T-helper 1 cell treated with Interleukin-12 subunit alpha and Interleukin-12 subunit beta and Interleukin-4 antibody, amounts not matched to agents 30 μg/mL and 1 μg/mL, for 36 hours (primary cell): ENCODE data around the gene SH2D3A.

Experiments
- H3K27ac Mint-ChIP-seq: one replicate; pipeline ENCODE4 v1.8.0; 2021; ENCODE audit warnings: mild to moderate bottlenecking, mixed read lengths
- H3K27me3 Mint-ChIP-seq: one replicate; pipeline ENCODE4 v1.8.0; 2021; ENCODE audit warnings: low read depth, mixed read lengths
- H3K36me3 Mint-ChIP-seq: one replicate; pipeline ENCODE4 v1.8.0; 2021; ENCODE audit warnings: low read depth, mixed read lengths
- H3K4me1 Mint-ChIP-seq: one replicate; pipeline ENCODE4 v1.8.0; 2021; ENCODE audit warnings: low read depth, mixed read lengths
- H3K4me3 Mint-ChIP-seq: one replicate; pipeline ENCODE4 v1.8.0; 2021; ENCODE audit warnings: mild to moderate bottlenecking, moderate library complexity, mixed read lengths
- H3K9me3 Mint-ChIP-seq: one replicate; pipeline ENCODE4 v1.8.0; 2021; ENCODE audit warnings: mixed read lengths

SH2D3A gene

DNA sequence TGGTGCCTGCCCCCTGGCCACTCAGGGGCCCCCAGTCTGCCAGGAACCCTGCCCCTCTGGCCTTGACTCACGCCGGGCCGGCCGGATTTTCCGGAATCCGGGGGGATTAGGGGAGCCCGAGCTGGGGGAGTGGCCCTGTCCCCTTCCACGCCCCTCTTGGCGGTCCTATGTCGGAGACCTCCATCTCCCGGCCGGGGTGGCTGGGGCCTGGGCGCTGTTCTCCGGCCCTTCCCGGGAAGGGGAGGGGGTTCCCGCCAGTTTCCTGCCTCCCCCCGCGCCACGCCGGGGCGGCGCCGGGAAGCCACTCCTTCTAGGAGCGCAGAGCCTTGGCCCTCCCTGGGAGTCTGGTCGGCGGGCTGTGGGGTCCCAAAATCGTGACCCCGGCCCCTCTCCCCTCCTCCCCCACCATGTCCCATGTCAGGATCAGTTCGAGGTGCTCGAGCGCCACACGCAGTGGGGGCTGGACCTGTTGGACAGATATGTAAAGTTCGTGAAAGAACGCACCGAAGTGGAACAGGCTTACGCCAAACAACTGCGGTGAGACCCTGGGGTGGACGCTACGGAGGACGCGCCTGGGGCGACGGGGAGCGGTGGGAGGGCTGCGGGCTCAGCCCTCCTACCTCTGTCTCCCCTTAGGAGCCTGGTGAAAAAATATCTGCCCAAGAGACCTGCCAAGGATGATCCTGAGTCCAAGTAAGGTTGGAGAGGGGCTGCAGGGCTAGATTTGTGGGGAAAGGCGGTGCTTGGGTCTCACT lies 26.5 kb downstream of the SH2D3A start:
- peaks cover 25% of the 10 kb centered on the region for H3K36me3 Mint-ChIP-seq
- peak overlapping the region; percentile 84 for H3K4me3 Mint-ChIP-seq
- H3K9me3 Mint-ChIP-seq = no peaks in the 10 kb centered on the region
- H3K4me1 Mint-ChIP-seq = peaks cover 42% of the 10 kb centered on the region
- peak overlapping the region; percentile 55 for H3K27ac Mint-ChIP-seq
- H3K27me3 Mint-ChIP-seq = no peaks in the 10 kb centered on the region

DNA sequence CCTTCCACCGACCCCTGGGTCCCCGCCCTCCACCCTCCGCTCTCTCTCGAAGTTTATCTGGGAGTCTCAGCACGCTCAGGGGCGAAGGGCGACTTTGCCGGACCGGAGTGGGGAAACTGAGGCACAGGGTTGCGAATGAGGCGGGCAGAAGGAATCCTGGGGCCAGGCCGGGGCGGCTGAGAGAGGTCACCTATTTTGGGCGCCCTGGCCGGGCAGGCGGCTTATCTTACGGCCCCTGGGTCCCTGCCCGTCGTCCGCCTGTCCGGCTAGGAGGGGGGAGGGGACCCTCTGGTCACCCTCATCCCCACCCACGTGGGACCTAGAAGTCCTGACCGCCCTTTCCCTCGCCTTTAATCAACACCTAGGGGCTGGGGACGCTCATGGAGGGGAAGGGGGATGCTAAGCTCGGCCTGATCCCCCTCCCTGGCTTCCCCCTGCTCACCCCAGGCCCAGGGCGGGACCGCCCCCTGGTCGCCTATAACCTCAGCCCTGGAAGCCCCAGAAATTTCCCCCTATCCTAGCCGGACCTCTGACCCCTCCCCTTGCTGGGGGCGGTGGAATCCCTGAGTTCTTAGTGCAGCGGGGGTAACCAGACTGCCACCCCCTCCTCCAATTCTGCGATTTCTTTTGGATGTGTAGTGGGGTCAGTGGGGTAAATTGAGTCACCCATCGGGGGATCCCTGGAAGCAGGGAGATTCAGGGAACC lies 27.2 kb downstream of the SH2D3A start:
- H3K27ac Mint-ChIP-seq = peak overlapping the region; percentile 71
- no peaks in the 10 kb centered on the region for H3K9me3 Mint-ChIP-seq
- H3K36me3 Mint-ChIP-seq = peaks cover 20% of the 10 kb centered on the region
- H3K27me3 Mint-ChIP-seq = no peaks in the 10 kb centered on the region
- peak overlapping the region; percentile 84 for H3K4me3 Mint-ChIP-seq
- H3K4me1 Mint-ChIP-seq = peaks cover 43% of the 10 kb centered on the region

DNA sequence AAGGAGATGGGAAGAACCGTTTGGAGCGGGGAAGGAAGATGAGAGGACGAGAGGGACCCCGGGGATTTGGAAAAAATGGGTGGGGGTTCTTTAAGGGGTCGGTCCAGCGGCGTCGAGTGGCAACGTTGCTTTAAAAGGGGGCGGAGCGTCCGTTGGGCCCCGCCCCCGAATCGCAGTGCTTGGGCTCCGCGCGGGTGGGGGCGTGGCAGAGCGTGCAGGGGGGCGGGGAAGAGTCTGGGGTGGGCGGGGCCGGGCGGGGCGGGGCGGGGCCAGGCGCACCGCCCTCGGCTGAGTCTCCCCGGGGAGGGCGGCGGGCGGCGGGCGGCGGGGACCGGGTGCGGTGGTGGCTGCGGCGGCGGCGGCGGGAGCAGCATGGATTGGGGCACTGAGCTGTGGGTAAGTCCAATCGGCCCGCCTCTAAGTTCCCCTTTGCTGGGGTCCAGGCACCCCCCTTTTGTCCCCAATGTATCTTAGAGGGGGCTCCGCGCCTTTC lies 27.8 kb downstream of the SH2D3A start, which contains the start of gene TRIP10:
TSS of gene TRIP10 (plus strand) at position 291 of the 493 bp plus-strand sequence. CDS start at position 373, 82 bp downstream.
- Mint-ChIP-seq H3K9me3 (no peaks in the 10 kb centered on the region), H3K4me1 (peaks cover 43% of the 10 kb centered on the region), H3K27ac (peak within 1 kb of the TSS; percentile 100), H3K36me3 (peaks cover 20% of the 10 kb centered on the region), H3K4me3 (peak within 1 kb of the TSS; percentile 97), H3K27me3 (no peaks in the 10 kb centered on the region)

DNA sequence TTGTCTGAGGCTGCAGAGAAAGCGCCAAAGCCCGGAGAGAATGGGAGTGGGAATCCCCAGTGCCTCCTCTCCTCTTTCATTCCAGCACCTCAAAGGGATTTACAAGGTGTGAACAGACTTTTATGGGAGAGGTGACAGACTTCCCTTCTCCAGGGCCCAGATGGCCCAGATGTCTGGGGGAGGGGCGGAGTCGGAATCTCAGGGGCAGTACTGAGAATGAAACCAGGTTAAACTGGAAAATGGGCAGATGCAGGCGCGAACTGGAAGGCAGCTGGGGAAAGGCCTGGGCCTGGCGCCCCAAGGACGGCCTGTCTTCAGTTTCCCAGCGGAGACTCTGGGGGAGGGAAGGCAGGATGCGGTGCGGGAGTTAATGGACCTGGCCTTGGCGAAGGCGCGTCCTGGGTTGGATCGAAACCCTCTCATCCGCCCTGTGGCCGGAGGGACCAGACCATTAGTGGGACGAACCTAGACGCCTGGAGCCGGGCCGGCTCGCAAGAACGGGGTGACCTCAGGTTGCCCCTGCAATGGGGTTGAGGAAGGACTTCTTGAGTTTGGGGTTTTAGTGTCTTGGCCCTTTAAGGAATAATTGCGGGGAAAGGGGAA lies 28.3 kb downstream of the SH2D3A start:
- Mint-ChIP-seq H3K36me3 (peaks cover 16% of the 10 kb centered on the region), H3K27me3 (no peaks in the 10 kb centered on the region), H3K4me1 (peaks cover 38% of the 10 kb centered on the region), H3K9me3 (no peaks in the 10 kb centered on the region), H3K27ac (peak overlapping the region; percentile 100), H3K4me3 (peak overlapping the region; percentile 97)

DNA sequence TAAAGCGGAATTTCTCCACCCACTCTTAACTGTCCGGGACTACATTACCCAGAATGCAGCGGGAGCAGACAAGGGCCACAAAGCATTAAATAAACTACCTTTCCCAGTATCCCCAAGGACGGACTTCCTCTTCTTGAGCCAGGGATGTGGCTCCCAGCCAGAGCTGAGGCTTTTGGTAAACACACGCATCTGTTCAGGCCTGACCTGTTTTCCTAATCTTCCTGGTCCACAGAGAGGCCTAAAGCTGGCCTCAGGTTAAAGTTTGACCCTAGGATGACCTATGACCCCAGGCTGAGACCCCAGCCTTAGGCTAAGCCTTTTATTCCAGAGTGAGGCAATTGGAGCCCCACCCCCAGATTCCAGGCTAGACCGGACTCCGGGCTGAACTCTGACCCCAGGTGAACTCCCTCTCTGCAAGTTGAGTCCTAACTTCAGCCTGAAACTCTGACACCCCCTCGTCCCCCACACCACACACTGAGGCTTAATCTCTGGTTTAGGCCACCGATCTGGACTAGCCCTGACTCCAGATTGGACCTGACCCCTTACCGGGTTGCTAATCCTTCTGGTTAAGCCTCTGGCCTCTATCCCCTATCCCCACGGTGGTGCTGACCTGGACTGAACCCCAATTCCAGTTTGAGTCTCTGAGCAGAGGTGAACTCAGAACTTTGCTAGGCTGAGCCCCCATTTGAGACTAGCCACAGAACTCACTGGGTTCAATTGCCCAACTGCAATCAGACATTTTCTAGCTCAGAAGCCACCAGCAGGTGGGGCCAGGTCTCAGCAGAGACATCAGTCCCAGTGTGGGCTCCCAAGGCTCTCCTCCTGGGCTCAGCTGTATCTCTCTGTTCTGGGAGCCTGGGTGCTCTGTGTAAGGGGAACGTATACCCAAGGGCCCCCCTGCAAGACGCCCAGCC lies 29.1 kb downstream of the SH2D3A start:
- peaks cover 12% of the 10 kb centered on the region for H3K36me3 Mint-ChIP-seq
- H3K27ac Mint-ChIP-seq = peak overlapping the region; percentile 100
- H3K4me1 Mint-ChIP-seq = peaks cover 38% of the 10 kb centered on the region
- H3K4me3 Mint-ChIP-seq = peak overlapping the region; percentile 97
- no peaks in the 10 kb centered on the region for H3K9me3 Mint-ChIP-seq
- no peaks in the 10 kb centered on the region for H3K27me3 Mint-ChIP-seq

DNA sequence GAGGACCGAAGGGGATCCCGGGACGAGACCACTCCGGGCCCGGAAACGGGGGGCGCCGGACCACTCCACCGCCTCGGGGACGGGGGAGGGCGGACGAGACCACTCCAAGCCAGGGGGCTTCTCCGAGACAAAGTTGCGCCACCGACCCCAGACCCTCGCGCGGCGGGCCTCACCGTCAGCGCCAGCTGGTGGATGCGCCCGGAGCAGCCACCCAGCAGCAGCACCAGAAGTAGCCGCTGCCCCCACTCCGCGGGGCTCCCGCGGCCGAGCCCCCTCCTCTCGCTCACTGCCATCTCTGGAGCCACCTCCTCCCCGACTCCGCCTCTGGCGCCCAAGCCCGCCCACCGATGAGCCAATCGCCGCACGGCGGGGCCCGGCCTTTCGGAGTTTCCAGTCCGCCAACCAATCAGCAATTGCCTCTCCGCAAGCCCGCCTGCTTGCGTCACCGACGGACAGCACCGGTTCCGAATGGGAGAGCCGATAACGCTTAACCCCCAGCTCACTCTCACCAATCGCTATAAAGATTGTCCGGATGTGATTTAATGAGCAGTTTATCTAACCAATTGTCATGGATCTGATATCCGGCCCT lies 29.9 kb downstream of the SH2D3A start, which contains the start of gene GPR108:
TSS of gene GPR108 (minus strand) at position 297 of the 589 bp plus-strand sequence. CDS start at position 293, 4 bp downstream.
- peak within 1 kb of the TSS; percentile 97 for H3K4me3 Mint-ChIP-seq
- H3K27ac Mint-ChIP-seq = peak within 1 kb of the TSS; percentile 100
- H3K27me3 Mint-ChIP-seq = no peaks in the 10 kb centered on the region
- peaks cover 35% of the 10 kb centered on the region for H3K4me1 Mint-ChIP-seq
- peaks cover 15% of the 10 kb centered on the region for H3K36me3 Mint-ChIP-seq
- no peaks in the 10 kb centered on the region for H3K9me3 Mint-ChIP-seq

DNA sequence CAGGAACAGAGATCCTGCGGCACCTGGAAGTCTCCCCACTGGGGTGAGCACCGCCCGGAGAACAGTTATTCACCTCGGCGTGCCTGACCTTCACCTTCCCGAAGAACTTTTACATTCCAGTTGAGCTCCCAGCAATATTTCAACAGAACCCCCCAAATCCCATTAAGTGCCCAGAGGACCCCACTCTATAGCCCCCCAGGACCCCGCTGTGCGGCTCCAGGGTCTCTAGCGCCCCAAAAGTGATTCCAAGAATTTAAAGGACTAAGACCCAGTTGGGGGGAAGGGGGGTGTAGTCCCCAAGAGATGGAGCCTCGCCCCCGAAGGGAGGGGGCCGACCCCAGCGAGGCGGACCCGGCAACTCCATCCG lies 30.3 kb downstream of the SH2D3A start:
- Mint-ChIP-seq H3K27me3 (no peaks in the 10 kb centered on the region), H3K4me1 (peaks cover 32% of the 10 kb centered on the region), H3K27ac (peak overlapping the region; percentile 100), H3K9me3 (no peaks in the 10 kb centered on the region), H3K4me3 (peak overlapping the region; percentile 97), H3K36me3 (peaks cover 14% of the 10 kb centered on the region)

DNA sequence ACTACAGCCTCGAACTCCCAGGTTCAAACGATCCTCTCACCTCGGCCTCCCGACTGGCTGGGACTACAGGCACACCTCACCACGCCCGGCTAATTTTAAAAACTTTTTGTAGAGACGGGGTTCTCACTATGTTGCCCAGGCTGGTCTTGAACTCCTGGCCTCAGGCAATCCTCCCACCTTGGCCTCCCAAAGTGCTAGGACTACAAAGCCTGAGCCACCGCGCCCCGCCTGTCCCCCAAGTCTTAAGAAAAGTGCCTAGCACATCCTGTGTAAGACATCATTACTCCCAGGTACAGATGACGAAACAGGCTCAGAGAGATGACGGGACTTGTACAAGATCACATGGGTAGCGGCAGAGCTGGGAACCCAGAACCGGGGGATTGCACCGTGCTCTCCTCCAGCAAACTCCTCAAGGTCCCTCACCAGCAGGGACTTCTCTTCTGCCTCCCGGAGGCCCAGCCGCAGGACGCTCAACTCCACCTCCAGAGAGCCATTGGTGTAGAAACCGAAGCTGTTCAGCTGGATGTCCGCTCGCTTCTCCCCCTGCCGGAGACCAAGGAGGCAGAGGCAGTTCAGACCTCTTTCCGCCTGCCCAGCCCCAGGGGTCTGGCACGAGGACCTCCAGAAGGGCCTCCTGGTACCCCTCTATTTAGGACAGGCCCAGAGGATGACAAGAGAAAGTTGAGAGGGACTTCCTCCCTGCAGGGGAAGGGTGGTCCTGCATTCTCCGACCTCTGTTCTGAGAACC lies 30.9 kb downstream of the SH2D3A start:
- peak overlapping the region; percentile 100 for H3K27ac Mint-ChIP-seq
- no peaks in the 10 kb centered on the region for H3K9me3 Mint-ChIP-seq
- H3K4me3 Mint-ChIP-seq = peak overlapping the region; percentile 97
- H3K4me1 Mint-ChIP-seq = peaks cover 31% of the 10 kb centered on the region
- no peaks in the 10 kb centered on the region for H3K27me3 Mint-ChIP-seq
- peaks cover 14% of the 10 kb centered on the region for H3K36me3 Mint-ChIP-seq

DNA sequence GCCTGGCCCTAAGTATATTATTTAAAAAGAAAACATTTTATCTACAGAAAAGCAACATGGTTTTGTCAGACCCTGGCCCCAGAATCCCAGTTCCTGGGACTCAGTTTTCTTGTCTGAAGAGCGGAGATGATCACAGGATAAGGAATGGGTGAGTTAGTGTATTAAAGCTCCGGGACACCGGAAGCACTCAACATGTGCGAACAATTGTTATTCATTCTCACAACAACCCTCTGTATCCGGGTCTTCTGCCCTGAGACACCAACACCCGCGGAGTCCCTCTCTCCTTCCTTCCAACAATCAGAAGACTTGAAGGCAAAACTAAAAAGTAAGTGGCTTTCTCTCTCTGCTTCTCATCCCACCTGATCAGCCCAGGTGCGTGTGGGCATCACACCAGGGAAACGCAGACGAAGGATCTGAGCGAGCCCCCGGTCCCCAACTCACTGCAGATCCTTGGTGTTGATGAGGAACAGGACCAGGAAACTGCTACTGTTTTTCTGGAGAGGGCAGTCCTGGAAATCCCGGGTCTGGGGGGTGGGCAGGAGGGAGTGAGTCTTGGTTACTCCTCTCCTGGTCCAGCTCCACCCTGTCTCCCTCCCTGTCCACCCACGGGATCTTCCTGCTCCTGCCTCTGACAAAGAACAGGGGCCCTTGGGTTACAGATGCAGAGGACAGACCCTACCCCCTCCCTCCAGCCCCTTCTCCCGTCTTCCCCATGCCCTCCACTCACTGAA lies 31.9 kb downstream of the SH2D3A start:
- H3K9me3 Mint-ChIP-seq = no peaks in the 10 kb centered on the region
- H3K27ac Mint-ChIP-seq = peak overlapping the region; percentile 100
- H3K27me3 Mint-ChIP-seq = no peaks in the 10 kb centered on the region
- H3K4me3 Mint-ChIP-seq = peak overlapping the region; percentile 97
- peaks cover 14% of the 10 kb centered on the region for H3K36me3 Mint-ChIP-seq
- H3K4me1 Mint-ChIP-seq = peaks cover 25% of the 10 kb centered on the region

DNA sequence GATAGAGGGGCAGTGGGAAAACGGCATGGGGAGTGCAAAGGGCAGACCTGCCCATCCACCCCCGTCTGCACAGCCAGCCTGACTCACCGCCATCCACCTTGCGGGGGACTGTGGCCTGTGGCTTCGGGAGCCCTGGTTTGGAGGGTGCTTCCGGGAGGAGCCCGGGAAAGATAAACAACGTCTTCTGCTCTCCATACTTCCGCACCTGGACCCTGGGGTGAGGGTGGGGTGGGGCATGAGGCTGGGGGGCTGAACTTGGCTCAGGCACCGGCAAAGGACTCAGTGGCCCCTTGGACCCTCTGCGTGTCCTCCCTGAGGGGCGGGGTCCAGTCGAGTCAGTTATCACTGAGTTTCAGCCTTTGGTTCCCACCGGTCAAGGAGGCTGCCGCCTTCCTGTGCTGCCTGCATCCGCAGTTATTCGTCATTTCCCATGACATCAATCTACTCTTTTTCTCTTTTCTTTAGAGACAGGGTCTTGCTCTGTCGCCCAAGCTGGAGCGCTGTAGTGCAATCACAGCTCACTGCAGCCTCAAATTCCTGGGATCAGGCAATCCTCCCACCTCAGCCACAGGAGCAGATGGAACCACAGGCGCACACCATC lies 33.0 kb downstream of the SH2D3A start:
- Mint-ChIP-seq H3K9me3 (no peaks in the 10 kb centered on the region), H3K27ac (no peak overlapping the region), H3K4me1 (peaks cover 23% of the 10 kb centered on the region), H3K36me3 (peaks cover 18% of the 10 kb centered on the region), H3K27me3 (no peaks in the 10 kb centered on the region), H3K4me3 (no peak overlapping the region)

DNA sequence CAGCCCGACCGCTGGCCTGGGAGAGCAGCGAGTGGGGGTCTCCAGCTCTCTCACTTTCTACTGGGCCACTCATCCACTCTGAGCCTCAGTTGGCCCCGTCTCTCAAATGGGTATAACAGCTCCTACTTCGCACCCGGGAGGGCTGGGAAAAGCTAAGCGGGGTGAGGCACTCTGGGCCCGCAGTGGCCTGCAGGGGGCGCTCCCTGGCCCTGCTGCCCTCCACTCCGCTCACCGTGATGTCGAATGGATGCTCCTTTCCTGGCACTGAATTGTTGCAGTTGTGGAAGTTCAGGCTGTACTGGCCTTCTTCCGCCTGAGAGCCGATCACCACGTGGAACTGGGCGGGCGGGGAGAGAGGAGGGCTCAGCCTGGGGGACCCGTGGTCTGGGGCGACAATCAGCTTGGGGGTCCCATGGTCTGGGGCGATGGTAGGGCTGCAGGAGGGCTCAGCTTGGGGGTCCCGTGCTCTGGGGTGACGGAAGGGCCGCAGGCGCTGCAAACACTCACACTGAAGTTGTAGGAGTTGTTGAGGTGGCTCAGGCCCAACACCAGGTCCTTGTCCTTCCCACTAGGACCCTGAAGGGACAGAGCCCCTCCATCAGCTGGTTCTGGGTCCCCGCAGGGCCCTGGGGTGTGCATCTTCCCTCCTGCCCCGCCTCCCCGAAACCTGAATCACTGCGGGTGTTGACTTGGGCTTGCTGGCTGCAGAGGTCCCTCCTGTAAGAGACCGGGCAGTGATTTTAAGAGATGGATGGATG lies 33.7 kb downstream of the SH2D3A start:
- Mint-ChIP-seq H3K4me3 (no peak overlapping the region), H3K36me3 (peaks cover 18% of the 10 kb centered on the region), H3K27ac (no peak overlapping the region), H3K9me3 (no peaks in the 10 kb centered on the region), H3K27me3 (no peaks in the 10 kb centered on the region), H3K4me1 (peaks cover 18% of the 10 kb centered on the region)
